Left kidney (tissue), 2 donors: Measurements from ENCODE around the gene VASH1. TPM values are rescaled to one million over a fixed set of nuclear protein-coding genes. Genes with fewer than 3 reads are reported as not detected.
A peak's percentile ranks its signal among the peaks of the same experiment; 100 is the strongest.

Experiments
- DNase-seq: peaks from one replicate; pipeline ENCODE4 v3.0.0-alpha.2; 2013
- polyA plus RNA-seq: library from polyadenylated mRNA; unstranded; fragments of 120-200 nt; gene quantifications from one replicate; pipeline ENCODE4 v1.2.1, GENCODE V29; 2013; ENCODE audit not compliant: insufficient read length

The VASH1 gene
- polyA plus RNA-seq, 1 donor, result 36.7 TPM

- DNase-seq, result no peak
These were observed 21.0 kb downstream of the VASH1 start for GRCh38 chr14:76782115-76782884.

- DNase-seq, result no peak
These were observed 21.8 kb downstream of the VASH1 start for GRCh38 chr14:76782885-76783566.

GRCh38 chr14:76784266-76784874 is 23.1 kb downstream of the VASH1 start:
- DNase-seq, result no peak

- DNase-seq, result peak; percentile 84
These were observed 23.6 kb downstream of the VASH1 start for GRCh38 chr14:76784881-76785280.

GRCh38 chr14:76786601-76787000 is 25.3 kb downstream of the VASH1 start:
- no peak for DNase-seq

- DNase-seq, result no peak
These were observed 31.2 kb downstream of the VASH1 start for GRCh38 chr14:76792422-76792821.

- DNase-seq, result no peak
These were observed 32.1 kb downstream of the VASH1 start for GRCh38 chr14:76793324-76793723.

- no peak for DNase-seq
These were observed 32.7 kb downstream of the VASH1 start for GRCh38 chr14:76793956-76794355.

GRCh38 chr14:76806446-76806845 is 45.2 kb downstream of the VASH1 start:
- no peak for DNase-seq

- DNase-seq, result no peak
These were observed 46.7 kb downstream of the VASH1 start for GRCh38 chr14:76808011-76808410.

GRCh38 chr14:76808990-76809389 is 47.7 kb downstream of the VASH1 start:
- no peak for DNase-seq

- no peak for DNase-seq
These were observed 49.3 kb downstream of the VASH1 start for GRCh38 chr14:76810525-76810924.

GRCh38 chr14:76810953-76811400 is 49.7 kb downstream of the VASH1 start:
- DNase-seq, result no peak

- no peak for DNase-seq
These were observed 50.3 kb downstream of the VASH1 start for GRCh38 chr14:76811561-76811960.

- DNase-seq, result no peak
These were observed 50.8 kb downstream of the VASH1 start for GRCh38 chr14:76812093-76812421.

GRCh38 chr14:76812422-76813383 is 51.4 kb downstream of the VASH1 start, which contains the start of gene ANGEL1:
TSS of gene ANGEL1 (minus strand) at chr14:76812882. CDS start at chr14:76812827, 55 bp downstream.
- peak; percentile 92 for DNase-seq

GRCh38 chr14:76814726-76815645 is 53.7 kb downstream of the VASH1 start:
- DNase-seq, result no peak

GRCh38 chr14:76820700-76821099 is 59.4 kb downstream of the VASH1 start:
- no peak for DNase-seq

GRCh38 chr14:76826122-76826521 is 64.9 kb downstream of the VASH1 start, which contains the start of gene LRRC74A:
TSS of gene LRRC74A (plus strand) at chr14:76826408. CDS start at chr14:76826698, 290 bp downstream.
- DNase-seq, result no peak

- DNase-seq, result no peak
These were observed 66.5 kb downstream of the VASH1 start for GRCh38 chr14:76827696-76828296.
